GM23338 (cell line): ENCODE results near the gene PGR. TPM values are rescaled to one million over a fixed set of nuclear protein-coding genes. Genes with fewer than 3 reads are reported as not detected.

Experiments
- ATAC-seq: fragments of 200-7000 bp; cut with Tn5 transposase; 3 replicates; pipeline ENCODE4 v1.9.1; 2020
- DNase-seq: peaks from one replicate; pipeline ENCODE4 v3.0.0-alpha.2; 2015; ENCODE audit warnings: low spot score
- H2AFZ ChIP-seq: fragments of 200-600 bp; sonication (generic); 2 replicates; pipeline ENCODE4 v1.8.0; 2016; ENCODE audit warnings: antibody characterized with exemption, mild to moderate bottlenecking, moderate library complexity
- H3F3A ChIP-seq: fragments of 200-600 bp; sonication (generic); replicated peaks from 2 replicates; pipeline ENCODE4 v1.8.0; 2017; ENCODE audit warnings: antibody characterized with exemption, mixed run types, low read depth
- H3K27ac ChIP-seq: fragments of 200-600 bp; sonication (generic); 2 replicates; pipeline ENCODE4 v1.6.1; 2016; ENCODE audit warnings: low read depth
- H3K27me3 ChIP-seq: fragments of 200-600 bp; sonication (generic); 2 replicates; pipeline ENCODE4 v1.8.0; 2016; ENCODE audit warnings: mild to moderate bottlenecking, mixed run types, moderate library complexity; ENCODE audit not compliant: insufficient read depth
- H3K36me3 ChIP-seq: fragments of 200-600 bp; sonication (generic); 2 replicates; pipeline ENCODE4 v1.8.0; 2016; ENCODE audit warnings: mild to moderate bottlenecking; ENCODE audit not compliant: insufficient read depth
- H3K4me1 ChIP-seq: fragments of 200-600 bp; sonication (generic); 2 replicates; pipeline ENCODE4 v1.8.0; 2016; ENCODE audit warnings: mild to moderate bottlenecking, moderate library complexity; ENCODE audit not compliant: insufficient read depth
- H3K4me2 ChIP-seq: fragments of 200-600 bp; sonication (generic); 2 replicates; pipeline ENCODE4 v1.7.1; 2017; ENCODE audit warnings: mixed run types
- H3K4me3 ChIP-seq: fragments of 200-600 bp; sonication (generic); 2 replicates; pipeline ENCODE4 v1.6.1; 2016; ENCODE audit warnings: mixed run types
- H3K79me2 ChIP-seq: fragments of 200-600 bp; sonication (generic); replicated peaks from 2 replicates; pipeline ENCODE4 v1.8.0; 2017; ENCODE audit warnings: mild to moderate bottlenecking; ENCODE audit not compliant: insufficient read depth
- H3K9me2 ChIP-seq: fragments of 200-600 bp; sonication (generic); 2 replicates; pipeline ENCODE4 v1.8.0; 2017; ENCODE audit not compliant: insufficient read depth
- H4K20me1 ChIP-seq: fragments of 200-600 bp; sonication (generic); replicated peaks from 2 replicates; pipeline ENCODE4 v1.8.0; 2017; ENCODE audit warnings: mild to moderate bottlenecking; ENCODE audit not compliant: insufficient read depth
- H3K27ac Mint-ChIP-seq: 2 replicates; pipeline ENCODE4 v1.8.0; 2020; ENCODE audit warnings: inconsistent platforms, mild to moderate bottlenecking, moderate library complexity, mixed read lengths
- H3K27me3 Mint-ChIP-seq: 3 replicates; pipeline ENCODE4 v1.8.0; 2022; ENCODE audit warnings: low read depth, mild to moderate bottlenecking, moderate library complexity, mixed read lengths, inconsistent platforms; ENCODE audit not compliant: insufficient read depth, poor library complexity
- H3K36me3 Mint-ChIP-seq: 3 replicates; pipeline ENCODE4 v1.8.0; 2021; ENCODE audit warnings: low read depth, mild to moderate bottlenecking, inconsistent platforms, moderate library complexity, mixed read lengths
- H3K4me1 Mint-ChIP-seq: 3 replicates; pipeline ENCODE4 v1.8.0; 2020; ENCODE audit warnings: mild to moderate bottlenecking, inconsistent platforms, mixed read lengths
- H3K4me3 Mint-ChIP-seq: 3 replicates; pipeline ENCODE4 v1.8.0; 2021; ENCODE audit warnings: moderate library complexity, mild to moderate bottlenecking, inconsistent platforms, mixed read lengths
- H3K9me3 Mint-ChIP-seq: 3 replicates; pipeline ENCODE4 v1.8.0; 2020; ENCODE audit warnings: moderate library complexity, mild to moderate bottlenecking, inconsistent platforms, mixed read lengths
- CREB1 ChIP-seq: fragments of 250-450 bp; sonication (Bioruptor Pico); IDR thresholded peaks from 2 replicates; pipeline ENCODE4 v1.5.0; 2020; ENCODE audit warnings: low read depth, mild to moderate bottlenecking, moderate library complexity
- EZH2phosphoT487 ChIP-seq: fragments of 200-600 bp; sonication (generic); IDR thresholded peaks from one replicate; pipeline ENCODE4 v1.8.1; 2018; ENCODE audit warnings: antibody characterized with exemption; ENCODE audit not compliant: unreplicated experiment
- JUNB ChIP-seq: IDR thresholded peaks from one replicate; pipeline ENCODE4 v1.6.1; 2016; ENCODE audit warnings: antibody characterized with exemption; ENCODE audit not compliant: unreplicated experiment
- POLR2AphosphoS5 ChIP-seq: IDR thresholded peaks from 2 replicates; pipeline ENCODE4 v1.6.1; 2016; ENCODE audit warnings: antibody characterized with exemption, low read depth
- STAT1 ChIP-seq: IDR thresholded peaks from one replicate; pipeline ENCODE4 v1.6.1; 2016; ENCODE audit warnings: antibody characterized with exemption; ENCODE audit not compliant: unreplicated experiment
- ZNF114 ChIP-seq: fragments of 250-450 bp; sonication (Bioruptor Pico); IDR thresholded peaks from 2 replicates; pipeline ENCODE4 v1.5.0; 2020; ENCODE audit warnings: mild to moderate bottlenecking, moderate library complexity
- polyA plus RNA-seq: library from polyadenylated mRNA; unstranded; fragments of >200 nt; fragmentation: Nextera tagmentation; extraction: Ambion mirVana; gene quantifications from 2 replicates; pipeline ENCODE4 v1.2.1, GENCODE V29; 2016
- total RNA-seq: library from RNA; depleted of rRNA; stranded (reverse); fragments of >200 nt; shearing (Covaris generic); gene quantifications from 2 replicates; pipeline ENCODE4 v1.2.3, GENCODE V29; 2014
- TF ChIP-seq, protein P1 (sequence below): IDR thresholded peaks from one replicate; pipeline ENCODE4 v1.6.1; 2018; ENCODE audit warnings: antibody characterized with exemption; ENCODE audit not compliant: unreplicated experiment
- TF ChIP-seq, protein P2 (sequence below), 2 experiments: fragments of 200-600 bp in 1 of 2; sonication (generic) in 1 of 2; conservative IDR thresholded peaks; 2 replicates each; pipeline versions ENCODE4 v1.5.1 to v1.6.1; 2016 to 2017; ENCODE audit warnings: antibody characterized with exemption in 2 of 2, low read depth in 2 of 2, mild to moderate bottlenecking in 2 of 2, moderate library complexity in 1 of 2

The PGR gene
- total and polyA plus RNA-seq, 2 experiments from 2014 or later: 0.07 to 0.11 TPM

DNA sequence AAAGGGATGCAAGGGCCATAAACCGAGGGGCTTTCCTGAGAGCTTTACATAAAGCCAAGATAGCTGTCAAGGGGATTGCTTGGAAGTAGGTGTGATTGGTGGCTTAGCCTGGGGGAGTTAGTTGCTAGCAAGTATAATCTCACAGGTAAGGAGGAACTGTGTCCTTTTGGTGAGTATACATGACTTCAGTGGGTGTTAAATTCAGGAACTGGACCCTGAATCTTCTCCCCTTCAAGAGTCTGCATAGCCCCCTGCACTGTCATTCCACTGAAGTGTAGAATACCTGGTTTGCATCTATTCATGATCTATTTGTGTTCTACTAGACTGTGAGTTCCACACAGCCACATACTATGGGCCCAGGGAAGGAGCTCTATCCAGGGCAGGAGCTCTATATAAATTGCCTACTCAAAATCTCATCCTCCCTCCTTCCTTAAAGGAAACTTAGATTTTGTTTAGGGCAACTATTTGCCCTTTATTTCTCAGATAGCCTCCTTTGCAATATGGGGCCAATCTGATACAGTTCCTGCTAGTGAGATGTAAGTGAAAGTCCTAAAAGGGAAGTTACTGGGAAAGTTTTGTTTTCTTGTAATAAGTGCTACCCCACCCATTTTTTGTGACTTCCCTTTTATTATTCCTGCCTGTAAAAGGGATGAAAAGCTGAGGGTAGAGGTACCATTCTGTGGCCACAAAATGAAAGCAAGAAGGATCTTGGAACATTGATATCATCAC is 120.5 kb downstream of the PGR start (continued):
- TF ChIP-seq, protein P1, sequence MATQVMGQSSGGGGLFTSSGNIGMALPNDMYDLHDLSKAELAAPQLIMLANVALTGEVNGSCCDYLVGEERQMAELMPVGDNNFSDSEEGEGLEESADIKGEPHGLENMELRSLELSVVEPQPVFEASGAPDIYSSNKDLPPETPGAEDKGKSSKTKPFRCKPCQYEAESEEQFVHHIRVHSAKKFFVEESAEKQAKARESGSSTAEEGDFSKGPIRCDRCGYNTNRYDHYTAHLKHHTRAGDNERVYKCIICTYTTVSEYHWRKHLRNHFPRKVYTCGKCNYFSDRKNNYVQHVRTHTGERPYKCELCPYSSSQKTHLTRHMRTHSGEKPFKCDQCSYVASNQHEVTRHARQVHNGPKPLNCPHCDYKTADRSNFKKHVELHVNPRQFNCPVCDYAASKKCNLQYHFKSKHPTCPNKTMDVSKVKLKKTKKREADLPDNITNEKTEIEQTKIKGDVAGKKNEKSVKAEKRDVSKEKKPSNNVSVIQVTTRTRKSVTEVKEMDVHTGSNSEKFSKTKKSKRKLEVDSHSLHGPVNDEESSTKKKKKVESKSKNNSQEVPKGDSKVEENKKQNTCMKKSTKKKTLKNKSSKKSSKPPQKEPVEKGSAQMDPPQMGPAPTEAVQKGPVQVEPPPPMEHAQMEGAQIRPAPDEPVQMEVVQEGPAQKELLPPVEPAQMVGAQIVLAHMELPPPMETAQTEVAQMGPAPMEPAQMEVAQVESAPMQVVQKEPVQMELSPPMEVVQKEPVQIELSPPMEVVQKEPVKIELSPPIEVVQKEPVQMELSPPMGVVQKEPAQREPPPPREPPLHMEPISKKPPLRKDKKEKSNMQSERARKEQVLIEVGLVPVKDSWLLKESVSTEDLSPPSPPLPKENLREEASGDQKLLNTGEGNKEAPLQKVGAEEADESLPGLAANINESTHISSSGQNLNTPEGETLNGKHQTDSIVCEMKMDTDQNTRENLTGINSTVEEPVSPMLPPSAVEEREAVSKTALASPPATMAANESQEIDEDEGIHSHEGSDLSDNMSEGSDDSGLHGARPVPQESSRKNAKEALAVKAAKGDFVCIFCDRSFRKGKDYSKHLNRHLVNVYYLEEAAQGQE: no peak
- TF ChIP-seq ZNF114 (CRISPR knock-in tag): no peak
- TF ChIP-seq, protein P2, sequence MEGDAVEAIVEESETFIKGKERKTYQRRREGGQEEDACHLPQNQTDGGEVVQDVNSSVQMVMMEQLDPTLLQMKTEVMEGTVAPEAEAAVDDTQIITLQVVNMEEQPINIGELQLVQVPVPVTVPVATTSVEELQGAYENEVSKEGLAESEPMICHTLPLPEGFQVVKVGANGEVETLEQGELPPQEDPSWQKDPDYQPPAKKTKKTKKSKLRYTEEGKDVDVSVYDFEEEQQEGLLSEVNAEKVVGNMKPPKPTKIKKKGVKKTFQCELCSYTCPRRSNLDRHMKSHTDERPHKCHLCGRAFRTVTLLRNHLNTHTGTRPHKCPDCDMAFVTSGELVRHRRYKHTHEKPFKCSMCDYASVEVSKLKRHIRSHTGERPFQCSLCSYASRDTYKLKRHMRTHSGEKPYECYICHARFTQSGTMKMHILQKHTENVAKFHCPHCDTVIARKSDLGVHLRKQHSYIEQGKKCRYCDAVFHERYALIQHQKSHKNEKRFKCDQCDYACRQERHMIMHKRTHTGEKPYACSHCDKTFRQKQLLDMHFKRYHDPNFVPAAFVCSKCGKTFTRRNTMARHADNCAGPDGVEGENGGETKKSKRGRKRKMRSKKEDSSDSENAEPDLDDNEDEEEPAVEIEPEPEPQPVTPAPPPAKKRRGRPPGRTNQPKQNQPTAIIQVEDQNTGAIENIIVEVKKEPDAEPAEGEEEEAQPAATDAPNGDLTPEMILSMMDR (conservative IDR thresholded peaks at IDR 0.05; ENCODE audit: low read depth in 2 of 2): no peak

DNA sequence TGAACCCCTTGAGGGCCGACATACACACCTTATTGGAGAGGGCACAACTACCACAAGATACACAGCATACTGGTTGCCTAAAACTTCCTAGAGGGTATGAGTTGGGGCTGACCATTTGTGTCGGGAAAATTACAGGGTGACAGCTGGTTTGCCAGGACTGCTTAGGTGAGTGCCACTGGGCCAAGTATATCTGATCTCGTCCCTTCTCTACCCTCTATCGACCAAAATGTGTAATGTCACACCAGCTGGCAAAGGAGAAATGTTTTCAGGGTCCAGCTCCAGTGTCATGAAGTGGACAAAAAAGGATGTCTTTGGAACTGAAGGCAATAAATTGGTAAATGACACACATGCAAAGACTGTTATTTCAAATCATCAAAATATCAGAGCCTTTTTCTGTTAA is 126.1 kb downstream of the PGR start:
- no peaks in the 10 kb centered on the region for H3K36me3 ChIP-seq
- no peaks in the 10 kb centered on the region for H3K27me3 ChIP-seq
- TF ChIP-seq CREB1 (CRISPR knock-in tag) (no peak), POLR2AphosphoS5 (no peak), STAT1 (no peak), JUNB (no peak), EZH2phosphoT487 (no peak)
- TF ChIP-seq, protein P1: no peak
- TF ChIP-seq, protein P2 (conservative IDR thresholded peaks at IDR 0.05; ENCODE audit: low read depth in 2 of 2): peak; percentile 35 to 48
- no peaks in the 10 kb centered on the region for H4K20me1 ChIP-seq
- H3F3A ChIP-seq: no peaks in the 10 kb centered on the region
- no peaks in the 10 kb centered on the region for H3K27me3 Mint-ChIP-seq
- no peaks in the 10 kb centered on the region for H3K36me3 Mint-ChIP-seq
- H3K27ac Mint-ChIP-seq: no peak overlapping the region
- no peak overlapping the region for H3K4me2 ChIP-seq
- ATAC-seq (peak; percentile 68), DNase-seq (peak; percentile 38)
- no peaks in the 10 kb centered on the region for H3K9me3 Mint-ChIP-seq
- H3K4me3 ChIP-seq: no peak overlapping the region
- no peaks in the 10 kb centered on the region for H3K79me2 ChIP-seq
- H3K9me2 ChIP-seq: 0 out of 2 replicates have a peak, but pooled peaks cover 3% of the 10 kb centered on the region
- H3K27ac ChIP-seq: no peak overlapping the region
- H3K4me3 Mint-ChIP-seq: no peak overlapping the region
- no peaks in the 10 kb centered on the region for H3K4me1 ChIP-seq
- H3K4me1 Mint-ChIP-seq: peaks cover 6% of the 10 kb centered on the region; the same call in 2 of the 3 replicates
- H2AFZ ChIP-seq: no peak overlapping the region
